GM19372 (cell line): ENCODE data around the gene NDUFC1.

Experiments used
- ATAC-seq: cut with Tn5 transposase; IDR thresholded peaks from one replicate; pipeline ENCODE4 v1.9.1; 2021; ENCODE audit warnings: mild to moderate bottlenecking, low read depth, moderate library complexity; ENCODE audit not compliant: unreplicated experiment

Gene NDUFC1

DNA sequence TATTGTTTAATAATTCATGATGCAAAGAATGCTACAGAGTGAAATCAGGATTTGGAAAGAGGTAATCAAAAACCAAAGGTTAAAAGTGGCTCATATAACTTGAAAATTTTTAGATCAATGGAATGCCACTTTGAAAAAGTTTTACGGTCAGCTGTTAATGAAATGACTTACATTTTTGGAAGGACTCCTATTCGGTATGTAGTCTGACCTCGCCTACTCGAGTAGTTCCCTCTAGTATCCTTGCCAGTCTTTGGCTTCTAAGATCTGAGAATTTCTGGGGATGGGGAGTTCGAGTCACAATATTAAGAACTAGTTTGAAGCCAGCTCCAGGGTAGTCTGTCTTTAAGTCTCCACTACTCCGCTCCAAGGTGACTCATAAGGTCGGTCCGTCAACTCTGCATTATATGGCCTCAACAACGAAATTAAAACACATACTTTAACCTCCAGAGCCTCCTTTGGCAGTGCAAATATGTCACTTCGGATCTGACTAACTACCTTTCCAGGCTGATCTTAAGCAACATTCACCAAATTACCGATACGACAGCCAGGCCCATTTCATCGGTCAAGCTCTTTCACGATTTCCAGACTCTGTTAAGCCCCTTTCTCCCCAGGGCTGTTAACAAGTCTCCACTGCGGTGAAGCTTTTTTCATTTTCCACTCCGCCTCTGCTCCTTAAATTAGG is 1.7 kb downstream of the NDUFC1 start:
- ATAC-seq, result no peak

DNA sequence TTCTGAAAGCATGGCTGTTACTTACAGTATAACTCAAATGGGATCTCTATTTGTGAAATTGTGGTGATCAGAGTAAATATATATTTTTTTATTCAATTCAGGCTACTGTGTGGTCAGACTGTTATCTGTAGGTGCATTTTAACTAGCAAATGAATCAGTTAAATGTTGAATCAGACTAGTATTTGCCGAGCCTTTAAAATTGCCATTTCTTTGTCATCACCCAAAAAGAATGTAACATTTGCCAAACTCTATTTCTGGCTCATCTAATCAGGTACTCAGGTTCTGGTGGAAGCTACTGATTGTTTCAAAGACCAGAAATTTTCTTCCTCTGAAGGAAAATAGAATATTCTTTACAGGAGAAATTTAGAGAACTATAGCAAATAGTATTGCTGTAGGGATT is 2.7 kb downstream of the NDUFC1 start:
- no peak for ATAC-seq

DNA sequence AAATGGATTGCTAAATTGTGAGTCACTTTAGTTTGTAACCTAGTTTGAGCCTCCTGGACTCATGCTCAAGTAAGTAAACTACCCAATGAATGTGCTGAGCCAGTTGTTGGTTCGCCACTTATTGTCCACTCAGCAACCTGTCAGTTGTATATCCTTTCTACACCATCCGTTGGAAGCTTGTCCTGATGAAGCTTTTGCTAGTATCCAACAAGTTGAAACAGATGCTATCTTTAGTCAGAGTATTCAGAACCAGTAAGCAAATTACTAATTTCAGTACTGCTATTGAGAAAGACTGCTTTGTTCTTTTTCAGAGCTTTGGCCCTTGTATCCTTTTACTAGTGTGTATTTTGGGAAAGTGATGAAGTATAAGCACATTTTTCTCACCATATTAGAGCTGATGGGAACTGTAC is 5.3 kb downstream of the NDUFC1 start:
- no peak for ATAC-seq

DNA sequence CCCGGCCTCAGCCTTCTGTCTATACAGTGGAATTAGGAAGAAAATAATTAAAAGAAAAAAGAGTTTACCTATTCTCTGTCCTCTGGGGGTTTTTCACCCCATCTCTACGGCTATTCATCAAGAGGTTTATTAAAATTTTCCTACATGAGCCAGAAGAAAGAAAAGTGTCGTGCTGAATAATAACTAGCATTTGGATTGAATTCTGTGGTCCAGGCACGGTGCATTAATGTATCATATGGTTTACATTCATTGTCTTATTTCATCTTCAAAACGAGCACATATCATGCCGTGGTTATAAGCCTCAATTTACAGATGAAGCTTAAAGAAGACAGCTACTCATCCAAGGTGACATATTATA is 6.4 kb downstream of the NDUFC1 start:
- no peak for ATAC-seq

DNA sequence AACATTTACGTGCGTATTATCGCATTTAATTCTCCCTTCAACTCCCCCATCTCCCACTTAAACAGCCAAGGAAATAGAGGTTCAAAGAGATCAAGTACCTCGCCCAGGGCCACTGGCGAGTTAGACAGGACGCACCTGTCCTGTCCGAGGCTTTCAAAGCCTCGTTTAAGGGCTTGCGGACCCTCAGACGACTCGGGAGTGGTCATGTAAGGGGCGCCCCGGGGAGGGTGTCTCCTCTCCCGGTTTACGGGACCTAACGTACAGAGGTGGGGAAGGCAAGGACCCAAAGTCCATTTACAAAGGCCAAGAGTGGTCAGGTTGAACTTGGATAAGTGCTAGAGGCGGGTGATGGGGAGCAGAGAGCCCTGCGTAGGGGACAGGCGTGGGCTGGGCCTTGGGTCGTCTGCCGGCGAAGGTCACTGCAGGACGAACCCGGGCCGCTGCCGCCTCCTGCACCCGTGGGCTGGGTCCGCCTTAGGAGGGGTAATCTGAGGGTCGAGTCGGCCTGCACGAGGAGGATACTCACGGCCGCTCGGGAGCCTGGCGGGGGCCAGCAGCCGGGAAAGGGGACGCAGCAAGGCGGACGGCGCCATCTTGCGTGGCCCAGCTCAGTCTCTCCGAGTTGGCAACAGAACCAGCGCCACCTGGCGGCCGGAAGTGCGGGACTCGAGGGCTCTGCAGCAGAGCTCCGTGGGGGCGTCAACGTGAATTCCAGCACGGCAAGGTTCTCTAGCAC is 6.9 kb downstream of the NDUFC1 start:
- peak; percentile 88 for ATAC-seq

DNA sequence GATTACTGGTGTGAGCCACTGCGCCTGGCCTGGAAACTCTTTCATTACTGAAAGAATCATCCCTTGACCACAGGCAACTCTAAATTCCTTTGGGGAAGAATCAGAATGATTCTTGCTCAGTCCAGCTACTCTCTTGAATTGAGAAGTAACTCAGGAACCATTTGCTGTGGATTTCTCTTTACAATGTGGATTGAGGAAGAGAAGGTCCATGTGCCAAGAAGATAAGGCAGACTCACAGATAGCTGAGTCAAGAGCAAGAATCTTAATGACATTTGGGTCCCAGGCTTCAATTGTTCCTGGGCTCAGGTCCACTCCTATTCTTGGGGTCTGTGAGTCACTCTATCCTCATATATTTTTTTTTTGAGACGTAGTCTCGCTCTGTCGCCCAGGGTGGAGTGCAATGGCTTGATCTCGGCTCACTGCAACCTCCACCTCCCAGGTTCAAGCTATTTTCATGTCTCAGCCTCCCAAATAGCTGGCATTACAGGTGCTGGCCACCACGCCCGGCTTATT is 16.0 kb downstream of the NDUFC1 start:
- ATAC-seq, result no peak

DNA sequence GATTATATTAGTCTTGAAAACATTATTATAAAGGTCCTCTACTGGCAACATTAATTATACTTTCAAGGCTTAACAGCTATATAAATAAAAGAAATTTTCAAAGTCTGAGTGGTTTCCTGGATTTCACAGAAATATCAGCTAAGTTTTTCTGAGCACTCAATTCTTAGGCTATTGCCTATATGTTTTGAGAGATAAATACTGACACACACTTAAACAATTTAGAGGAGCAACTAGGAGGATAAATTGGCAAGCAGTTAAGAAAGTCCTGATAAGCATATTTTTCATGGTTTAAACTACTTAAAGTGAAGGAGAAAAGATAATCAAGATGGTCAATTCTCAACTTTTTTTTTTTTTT is 19.6 kb downstream of the NDUFC1 start:
- no peak for ATAC-seq

DNA sequence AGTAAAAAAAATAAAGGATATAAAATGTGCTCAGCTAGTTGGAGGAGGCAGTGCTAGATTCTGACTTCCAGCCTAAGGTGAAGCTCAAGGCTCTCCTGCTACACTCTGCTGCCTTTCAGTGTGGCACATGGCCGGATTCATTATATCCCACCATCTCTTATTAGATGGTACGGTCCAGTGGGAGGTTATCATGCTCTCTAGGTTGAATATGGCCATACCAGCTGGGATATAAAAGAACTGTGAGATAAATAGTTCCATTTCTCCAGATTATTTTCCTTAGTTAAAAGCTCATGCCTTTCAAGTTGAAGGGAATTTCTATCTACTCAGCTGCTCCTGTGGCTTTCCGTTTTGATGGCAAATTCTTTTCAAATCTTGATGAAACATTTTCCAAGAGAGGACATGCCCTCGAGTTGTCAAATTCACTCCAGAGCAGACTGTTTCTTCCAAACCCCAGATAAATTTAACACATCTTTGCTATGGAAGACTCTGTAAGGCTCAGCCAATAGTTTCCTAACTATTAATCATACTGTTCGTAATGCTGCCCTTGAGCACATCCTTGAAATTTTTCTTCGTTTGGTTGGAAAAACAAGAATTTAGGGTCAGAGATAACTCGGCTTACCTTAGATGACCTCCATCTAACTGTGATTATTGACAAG is 20.1 kb downstream of the NDUFC1 start:
- ATAC-seq, result no peak

DNA sequence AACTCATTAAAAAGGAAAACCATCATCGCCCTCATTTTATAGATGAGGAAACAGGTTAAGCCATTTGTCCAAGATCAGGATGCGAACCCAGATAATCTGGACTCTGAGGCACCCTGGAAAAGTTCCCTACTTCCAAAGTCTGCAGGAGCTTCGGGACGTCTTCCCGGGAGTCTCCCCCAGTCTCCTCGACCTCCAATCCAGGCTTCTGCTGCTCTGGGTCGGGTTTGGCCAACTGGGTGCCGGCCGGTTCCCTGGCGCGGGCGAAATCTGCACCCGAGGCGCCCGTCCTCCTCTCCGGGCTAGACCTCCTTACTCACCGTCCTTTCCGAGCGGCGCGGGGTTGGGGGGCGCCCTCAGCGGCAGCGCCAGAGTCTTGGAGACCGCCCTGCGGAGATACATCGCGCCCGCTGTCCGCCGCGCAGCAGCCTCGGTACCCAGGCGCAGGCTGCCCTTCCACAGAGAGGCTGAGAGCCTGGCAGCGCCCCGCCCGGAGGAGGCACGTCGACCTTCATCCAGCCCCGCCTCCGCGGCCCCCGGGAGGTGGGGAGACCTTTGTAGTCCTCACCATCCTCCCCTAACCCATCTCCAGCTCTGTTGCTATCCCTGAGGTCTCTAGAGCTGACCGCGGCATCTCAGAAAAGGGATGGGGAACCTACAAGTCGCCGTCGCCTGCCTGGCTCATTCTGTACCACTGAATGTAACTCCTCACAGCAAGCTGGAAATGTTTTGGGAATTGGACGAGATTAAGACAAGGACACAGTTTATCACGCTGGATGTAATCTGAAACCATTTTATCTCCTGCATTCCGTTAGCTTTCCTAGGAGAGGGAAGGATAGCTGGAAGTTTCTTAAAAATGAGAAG is 22.3 kb downstream of the NDUFC1 start, which contains the start of gene MGARP:
Gene MGARP, minus strand, starts transcription at position 466 of the 861 bp plus-strand sequence. Its CDS starts 67 bp downstream, at position 399.
- ATAC-seq, result no peak

DNA sequence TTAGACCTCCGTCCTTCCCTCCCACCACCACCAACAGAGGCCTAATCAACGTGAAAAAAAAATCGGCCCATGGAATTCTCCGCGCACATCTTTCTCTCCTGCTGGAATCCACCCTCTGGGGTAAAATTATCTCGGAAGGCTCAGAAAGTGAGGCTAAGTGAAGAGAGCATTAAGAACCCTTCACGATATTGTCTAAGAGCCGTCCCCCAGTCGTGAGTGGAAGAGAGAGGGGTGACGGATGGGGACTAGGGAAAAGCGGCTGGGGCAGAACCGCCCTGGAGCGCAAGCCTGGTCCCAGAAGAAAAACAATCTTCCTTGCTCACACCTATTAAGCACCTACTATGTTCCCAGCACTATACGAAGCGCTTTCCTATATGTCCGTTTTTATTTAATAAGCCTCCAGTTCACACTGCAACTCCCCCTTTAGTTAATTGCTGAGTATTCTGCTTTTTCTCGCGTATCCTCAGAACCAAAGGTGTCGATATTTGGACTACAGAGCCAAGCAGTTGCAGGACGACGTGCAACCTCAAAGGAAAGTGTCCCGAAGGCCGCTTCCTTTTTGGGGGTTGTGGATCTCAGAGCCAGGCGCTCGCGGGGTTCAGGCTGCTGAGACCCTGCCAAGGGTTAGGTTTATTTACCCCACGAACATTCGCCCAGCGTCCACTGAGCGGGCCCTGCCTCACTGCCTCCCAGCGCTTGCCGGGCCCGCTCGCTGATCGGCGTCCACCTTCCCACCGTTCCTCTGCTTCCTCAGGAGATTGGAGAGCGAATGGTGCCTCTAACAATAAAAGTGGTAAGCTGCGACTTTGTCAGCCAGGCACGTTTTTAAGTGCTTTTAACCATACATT is 23.1 kb downstream of the NDUFC1 start:
- no peak for ATAC-seq

DNA sequence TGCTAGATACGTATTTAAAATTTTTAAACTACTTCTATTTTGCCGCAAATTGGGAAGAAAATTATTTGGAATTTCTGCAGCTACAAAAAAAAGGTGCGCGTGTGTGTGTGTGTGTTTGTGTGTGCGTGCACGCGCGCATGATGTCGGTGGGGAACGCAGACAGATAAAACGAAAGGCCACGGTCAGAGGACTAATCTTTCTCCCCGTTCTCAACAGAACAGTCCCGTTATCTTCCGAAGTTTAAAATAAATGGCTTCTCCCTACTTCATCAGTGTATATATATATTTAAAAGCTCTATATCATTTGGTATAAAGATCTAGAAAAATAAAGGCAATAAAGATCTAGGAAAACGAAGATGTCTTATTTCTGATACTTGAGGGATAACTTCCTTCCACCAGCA is 23.8 kb downstream of the NDUFC1 start:
- ATAC-seq, result no peak

DNA sequence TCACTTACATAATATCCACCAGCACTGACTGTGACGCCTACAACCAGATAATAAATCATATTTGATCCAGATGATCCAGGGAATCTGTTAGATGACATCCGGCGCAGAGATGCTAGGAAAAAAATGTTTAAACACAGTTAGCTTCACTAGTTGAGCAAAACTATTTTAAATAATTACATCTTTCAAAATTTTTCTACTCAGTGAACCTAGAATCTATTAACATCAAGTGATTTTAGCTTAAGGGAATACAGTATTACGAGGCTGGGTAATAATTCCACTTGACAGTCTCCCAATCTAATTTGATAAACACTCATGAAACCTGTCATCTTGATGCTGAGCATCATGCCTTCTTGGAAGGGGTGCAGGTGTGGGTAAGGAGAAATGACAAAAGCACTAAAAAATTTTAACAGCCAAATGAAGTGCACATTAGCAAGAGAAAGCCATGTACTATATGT is 27.0 kb downstream of the NDUFC1 start:
- ATAC-seq, result no peak

DNA sequence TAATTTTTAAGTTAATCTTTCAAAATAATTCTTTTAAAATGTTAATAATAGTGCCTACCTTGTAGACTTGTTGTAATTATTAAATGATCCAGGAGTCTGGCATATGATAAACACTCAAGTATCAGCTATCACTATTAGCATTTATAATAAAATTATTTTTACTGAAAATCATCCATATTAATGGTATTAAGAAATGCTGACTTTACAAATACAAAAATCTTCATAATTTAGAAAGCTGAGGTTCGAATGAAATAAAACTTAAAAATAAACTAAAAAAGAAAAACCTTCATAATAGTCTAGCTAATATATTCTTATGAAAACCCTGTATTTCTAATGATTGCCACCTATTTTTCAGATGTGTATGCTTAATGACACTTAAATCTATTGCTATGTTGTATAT is 27.5 kb downstream of the NDUFC1 start:
- ATAC-seq, result no peak

DNA sequence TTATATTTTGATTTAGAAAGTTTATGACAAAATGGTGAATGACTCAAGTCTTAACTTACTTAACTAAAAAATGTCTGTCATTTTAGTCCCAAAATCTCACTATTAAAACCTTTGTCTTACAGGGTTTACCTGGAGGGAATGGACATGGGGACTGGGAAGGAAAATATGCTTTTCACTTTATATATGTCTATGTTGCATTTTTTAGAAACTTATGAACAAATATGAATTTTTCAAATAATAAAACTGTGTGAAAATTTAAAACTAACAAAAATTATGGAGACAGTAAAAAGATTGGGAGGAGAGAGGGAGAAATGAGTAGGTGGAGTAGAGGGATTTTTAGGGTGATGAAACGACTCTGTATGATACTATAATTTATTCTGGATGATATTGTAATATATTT is 28.4 kb downstream of the NDUFC1 start:
- no peak for ATAC-seq

DNA sequence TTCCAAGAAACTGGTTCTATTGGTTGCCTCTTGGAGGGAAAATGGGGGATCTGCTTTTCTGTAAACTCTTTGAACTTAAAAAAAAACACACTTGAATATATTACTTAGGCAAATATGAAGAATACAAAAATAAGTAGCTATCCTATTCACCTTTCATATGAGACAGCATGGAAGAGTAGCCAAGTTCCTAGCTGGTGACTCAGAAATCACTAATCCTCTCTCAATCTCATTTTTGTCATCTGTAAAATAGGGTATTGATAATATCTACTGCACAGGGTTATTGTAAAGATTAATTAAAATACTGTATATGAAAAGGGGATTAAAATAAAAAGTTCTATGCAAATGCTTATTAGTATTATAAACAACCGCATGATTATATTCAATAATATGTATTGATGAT is 35.0 kb downstream of the NDUFC1 start:
- no peak for ATAC-seq

DNA sequence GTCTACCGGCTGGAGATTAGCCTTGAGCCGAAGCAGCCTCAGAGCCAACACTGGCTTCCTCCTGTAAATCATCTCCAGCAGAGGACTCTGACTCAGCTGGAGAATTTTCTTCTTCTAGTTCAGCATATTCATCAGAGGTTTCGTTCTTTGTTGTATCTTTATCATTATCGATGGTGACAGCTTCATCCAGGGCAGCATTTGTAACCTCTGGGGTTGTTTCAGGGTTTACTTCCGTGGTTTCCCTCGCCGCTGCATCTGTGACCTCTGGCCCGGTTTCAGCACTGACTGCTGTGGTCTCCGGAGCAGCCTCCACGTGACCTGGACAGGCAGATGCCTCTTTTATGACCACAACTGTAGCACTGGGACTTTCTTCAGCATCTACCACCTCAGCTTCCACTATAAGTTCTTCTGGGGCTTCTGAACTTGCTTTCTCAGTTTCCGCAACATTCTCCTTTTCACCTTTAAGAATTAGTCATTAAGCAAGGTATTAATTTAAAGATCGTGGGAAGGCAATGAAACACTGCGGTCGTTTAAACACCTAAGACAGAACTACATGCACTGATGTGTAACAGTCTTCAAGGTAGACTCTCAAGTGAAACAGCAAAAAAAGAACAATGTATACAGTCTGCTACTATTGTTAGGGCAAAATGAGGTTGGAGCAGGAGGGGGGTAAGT is 35.6 kb downstream of the NDUFC1 start:
- ATAC-seq, result peak; percentile 98

DNA sequence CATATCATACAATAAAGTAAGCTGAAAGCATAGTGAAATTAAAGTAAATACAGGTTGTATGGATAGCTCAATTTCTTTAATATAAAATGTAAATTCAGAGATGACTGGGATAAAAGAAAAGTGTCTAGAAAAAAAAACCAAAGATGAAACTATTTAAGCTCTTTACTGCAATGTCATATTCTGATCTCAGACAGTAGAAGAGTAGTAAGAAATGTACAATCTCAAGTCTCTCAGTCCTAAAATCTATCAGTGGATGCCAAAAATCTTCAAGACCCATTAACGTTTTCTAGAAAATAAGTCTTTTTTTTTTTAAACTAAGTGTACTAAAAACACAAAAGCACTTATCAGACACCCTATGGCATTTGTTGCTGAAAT is 36.1 kb downstream of the NDUFC1 start:
- no peak for ATAC-seq

DNA sequence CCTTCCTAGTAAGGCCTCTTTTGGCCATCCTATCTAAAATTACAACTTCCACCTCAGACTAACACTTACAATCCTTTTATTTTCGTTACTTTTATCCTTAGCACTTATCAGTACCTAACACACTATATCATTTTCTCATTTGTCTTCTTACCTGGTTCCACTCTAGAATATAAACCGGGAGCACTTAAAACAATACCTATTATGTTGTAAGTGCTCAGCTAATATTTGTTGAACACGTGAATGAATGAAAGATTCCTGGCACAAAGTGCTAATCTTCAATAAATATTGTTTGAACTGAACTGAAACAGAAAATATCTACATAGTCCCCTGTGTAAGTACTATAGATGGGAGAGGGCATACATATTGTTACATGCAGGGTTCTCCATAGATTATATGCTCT is 36.6 kb downstream of the NDUFC1 start:
- ATAC-seq, result no peak

DNA sequence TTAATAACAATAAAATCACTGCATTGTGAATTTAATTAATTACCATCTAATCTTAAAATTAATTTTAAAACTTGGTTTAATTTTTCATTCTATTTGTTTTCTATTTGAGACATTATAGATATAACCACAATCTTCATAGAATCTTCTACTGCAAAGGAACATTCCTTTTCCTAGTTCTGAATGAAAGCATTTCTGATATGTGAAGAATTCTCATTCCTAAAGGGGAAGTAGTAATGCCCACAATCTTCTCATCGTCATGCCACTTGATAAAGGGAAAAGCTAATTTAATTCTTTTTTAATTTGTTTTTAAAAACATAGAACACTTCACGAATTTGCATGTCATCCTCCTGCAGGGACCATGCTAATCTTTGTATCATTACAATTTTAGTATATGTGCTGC is 45.9 kb downstream of the NDUFC1 start:
- no peak for ATAC-seq
